ENCODE results near the gene NAV3.

DNA sequence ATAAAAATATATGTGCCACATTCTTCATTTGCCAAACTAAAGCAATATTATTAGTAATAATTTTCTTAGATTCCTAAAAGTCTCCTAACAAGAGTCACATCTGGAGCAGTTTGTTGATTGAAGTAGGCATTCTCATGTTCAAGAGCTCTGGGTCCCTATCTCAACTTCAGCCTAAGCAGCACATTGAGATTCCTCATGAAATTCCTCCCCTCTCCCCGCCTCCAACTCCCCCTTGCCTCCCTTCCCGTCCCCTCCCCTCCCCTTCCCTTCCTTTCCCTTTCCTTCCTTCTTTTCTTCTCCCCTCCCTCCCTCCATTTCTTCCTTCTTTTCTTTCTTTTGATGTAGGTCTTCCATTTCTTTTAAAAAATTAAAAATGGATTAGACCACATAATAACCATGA is 48.7 kb upstream of the NAV3 start:
- TF ChIP-seq, protein P1, sequence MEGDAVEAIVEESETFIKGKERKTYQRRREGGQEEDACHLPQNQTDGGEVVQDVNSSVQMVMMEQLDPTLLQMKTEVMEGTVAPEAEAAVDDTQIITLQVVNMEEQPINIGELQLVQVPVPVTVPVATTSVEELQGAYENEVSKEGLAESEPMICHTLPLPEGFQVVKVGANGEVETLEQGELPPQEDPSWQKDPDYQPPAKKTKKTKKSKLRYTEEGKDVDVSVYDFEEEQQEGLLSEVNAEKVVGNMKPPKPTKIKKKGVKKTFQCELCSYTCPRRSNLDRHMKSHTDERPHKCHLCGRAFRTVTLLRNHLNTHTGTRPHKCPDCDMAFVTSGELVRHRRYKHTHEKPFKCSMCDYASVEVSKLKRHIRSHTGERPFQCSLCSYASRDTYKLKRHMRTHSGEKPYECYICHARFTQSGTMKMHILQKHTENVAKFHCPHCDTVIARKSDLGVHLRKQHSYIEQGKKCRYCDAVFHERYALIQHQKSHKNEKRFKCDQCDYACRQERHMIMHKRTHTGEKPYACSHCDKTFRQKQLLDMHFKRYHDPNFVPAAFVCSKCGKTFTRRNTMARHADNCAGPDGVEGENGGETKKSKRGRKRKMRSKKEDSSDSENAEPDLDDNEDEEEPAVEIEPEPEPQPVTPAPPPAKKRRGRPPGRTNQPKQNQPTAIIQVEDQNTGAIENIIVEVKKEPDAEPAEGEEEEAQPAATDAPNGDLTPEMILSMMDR (conservative IDR thresholded peaks at IDR 0.05; ENCODE audit: low read depth, low read length): no peak
- TF ChIP-seq EZH2 (IDR thresholded peaks at IDR 0.05; ENCODE audit: borderline replicate concordance, low read depth, low read length, poor library complexity, severe bottlenecking): no peak

All from A673 (cell line).